GM12878 (cell line): ENCODE measurements around the gene CREB3L4. TPM values are rescaled to one million over a fixed set of nuclear protein-coding genes. Genes with fewer than 3 reads are reported as not detected.

Experiments used
- CBX3 ChIP-seq: fragments of 200-600 bp; sonication (generic); IDR thresholded peaks from 2 replicates; pipeline ENCODE4 v1.6.1; 2016; ENCODE audit warnings: low read depth, borderline replicate concordance
- CHD2 ChIP-seq: IDR thresholded peaks from 2 replicates; pipeline ENCODE4 v1.6.1; 2011; ENCODE audit warnings: low read depth, low read length, improper control_type of control experiment, borderline replicate concordance
- CHD4 ChIP-seq: fragments of 200-600 bp; sonication (generic); IDR thresholded peaks from 2 replicates; pipeline ENCODE4 v1.6.1; 2016; ENCODE audit warnings: mild to moderate bottlenecking
- CREM ChIP-seq: IDR thresholded peaks from 2 replicates; pipeline ENCODE4 v1.6.1; 2014; ENCODE audit warnings: antibody characterized with exemption, low read depth
- FOXK2 ChIP-seq: fragments of 450-650 bp; IDR thresholded peaks from 2 replicates; pipeline ENCODE4 v1.6.1; 2017; ENCODE audit warnings: mild to moderate bottlenecking, moderate library complexity
- FOXM1 ChIP-seq: IDR thresholded peaks from 2 replicates; pipeline ENCODE4 v1.6.1; 2012; ENCODE audit warnings: low read depth, mild to moderate bottlenecking, inconsistent platforms, low read length, moderate library complexity
- GATAD2B ChIP-seq: fragments of 450-650 bp; conservative IDR thresholded peaks from 2 replicates; pipeline ENCODE4 v1.6.1; 2017; ENCODE audit warnings: low read depth, mild to moderate bottlenecking, moderate library complexity
- HDAC2 ChIP-seq: fragments of 200-600 bp; sonication (generic); IDR thresholded peaks from 2 replicates; pipeline ENCODE4 v1.6.1; 2017
- IRF4 ChIP-seq: IDR thresholded peaks from 2 replicates; pipeline ENCODE4 v1.6.1; 2011; ENCODE audit warnings: low read depth, low read length
- MTA2 ChIP-seq: fragments of 450-650 bp; IDR thresholded peaks from 2 replicates; pipeline ENCODE4 v1.6.1; 2016; ENCODE audit warnings: low read depth, mild to moderate bottlenecking, moderate library complexity
- MTA3 ChIP-seq: IDR thresholded peaks from 2 replicates; pipeline ENCODE4 v1.6.1; 2012; ENCODE audit warnings: low read length, inconsistent platforms, borderline replicate concordance
- PAX5 ChIP-seq: IDR thresholded peaks from 2 replicates; pipeline ENCODE4 v1.6.1; 2011; ENCODE audit warnings: low read depth, low read length, borderline replicate concordance
- RAD51 ChIP-seq: fragments of 450-650 bp; IDR thresholded peaks from 2 replicates; pipeline ENCODE4 v1.6.1; 2016; ENCODE audit warnings: moderate library complexity, mild to moderate bottlenecking, inconsistent platforms
- RELA ChIP-seq: fragments of 450-650 bp; IDR thresholded peaks from 2 replicates; pipeline ENCODE4 v1.8.0; 2014; ENCODE audit warnings: borderline replicate concordance; ENCODE audit not compliant: partially characterized antibody
- TBL1XR1 ChIP-seq: IDR thresholded peaks from 2 replicates; pipeline ENCODE4 v1.6.1; 2012; ENCODE audit warnings: low read depth, low read length, improper control_type of control experiment
- YY1 ChIP-seq: IDR thresholded peaks from 2 replicates; pipeline ENCODE4 v1.6.1; 2011; ENCODE audit warnings: low read depth, mild to moderate bottlenecking, low read length
- ZNF207 ChIP-seq: fragments of 450-650 bp; IDR thresholded peaks from 2 replicates; pipeline ENCODE4 v1.6.1; 2014; ENCODE audit warnings: antibody characterized with exemption, mild to moderate bottlenecking, borderline replicate concordance
- ZNF274 ChIP-seq: IDR thresholded peaks from one replicate; pipeline ENCODE4 v1.8.0; 2011; ENCODE audit not compliant: insufficient read length, insufficient read depth
- polyA plus RNA-seq, 11 experiments: library from polyadenylated mRNA; depleted of rRNA in 4 of 11; unstranded in 6 of 11; stranded (reverse) in 5 of 11; fragments of >200 nt; fragmentation: Nextera tagmentation in 4 of 11; fragmentation: Illumina TruSeq in 1 of 11; extraction: Ambion mirVana in 4 of 11; extraction: Trizol in 1 of 11; gene quantifications; 1 replicate in 1 of 11; 2 replicates in 10 of 11; pipeline versions ENCODE4 v1.2.1 to v1.2.3, GENCODE V29; 2011 to 2016; ENCODE audit warnings: inconsistent platforms in 2 of 11, missing spikeins in 2 of 11, low read depth in 1 of 11
- total RNA-seq, 4 experiments: library from RNA; depleted of rRNA in 3 of 4; stranded (reverse); fragments of >200 nt in 3 of 4; fragmentation: Illumina TruSeq in 1 of 4; extraction: Trizol in 1 of 4; gene quantifications; 2 replicates each; pipeline versions ENCODE4 v1.2.1 to v1.2.3, GENCODE V29; 2013 to 2021
- TF ChIP-seq, protein P1 (sequence below): fragments of 450-650 bp; IDR thresholded peaks from 2 replicates; pipeline ENCODE4 v1.6.1; 2017; ENCODE audit warnings: antibody characterized with exemption, mild to moderate bottlenecking, moderate library complexity
- TF ChIP-seq, protein P2 (sequence below): fragments of 450-650 bp; IDR thresholded peaks from 2 replicates; pipeline ENCODE4 v1.6.1; 2016; ENCODE audit warnings: mild to moderate bottlenecking
- TF ChIP-seq, protein P3 (sequence below): IDR thresholded peaks from 2 replicates; pipeline ENCODE4 v1.6.1; 2012; ENCODE audit warnings: low read depth, low read length, improper control_type of control experiment
- TF ChIP-seq, protein P4 (sequence below): fragments of 450-650 bp; IDR thresholded peaks from 2 replicates; pipeline ENCODE4 v1.6.1; 2016; ENCODE audit warnings: mild to moderate bottlenecking, moderate library complexity, borderline replicate concordance

CREB3L4 gene
- total and polyA plus RNA-seq, 10 of the 15 experiments (the other 5 are each of a cell fraction or from before 2014, with no cell fraction given), result 9.7 to 14.0 (median 12.1) TPM

DNA sequence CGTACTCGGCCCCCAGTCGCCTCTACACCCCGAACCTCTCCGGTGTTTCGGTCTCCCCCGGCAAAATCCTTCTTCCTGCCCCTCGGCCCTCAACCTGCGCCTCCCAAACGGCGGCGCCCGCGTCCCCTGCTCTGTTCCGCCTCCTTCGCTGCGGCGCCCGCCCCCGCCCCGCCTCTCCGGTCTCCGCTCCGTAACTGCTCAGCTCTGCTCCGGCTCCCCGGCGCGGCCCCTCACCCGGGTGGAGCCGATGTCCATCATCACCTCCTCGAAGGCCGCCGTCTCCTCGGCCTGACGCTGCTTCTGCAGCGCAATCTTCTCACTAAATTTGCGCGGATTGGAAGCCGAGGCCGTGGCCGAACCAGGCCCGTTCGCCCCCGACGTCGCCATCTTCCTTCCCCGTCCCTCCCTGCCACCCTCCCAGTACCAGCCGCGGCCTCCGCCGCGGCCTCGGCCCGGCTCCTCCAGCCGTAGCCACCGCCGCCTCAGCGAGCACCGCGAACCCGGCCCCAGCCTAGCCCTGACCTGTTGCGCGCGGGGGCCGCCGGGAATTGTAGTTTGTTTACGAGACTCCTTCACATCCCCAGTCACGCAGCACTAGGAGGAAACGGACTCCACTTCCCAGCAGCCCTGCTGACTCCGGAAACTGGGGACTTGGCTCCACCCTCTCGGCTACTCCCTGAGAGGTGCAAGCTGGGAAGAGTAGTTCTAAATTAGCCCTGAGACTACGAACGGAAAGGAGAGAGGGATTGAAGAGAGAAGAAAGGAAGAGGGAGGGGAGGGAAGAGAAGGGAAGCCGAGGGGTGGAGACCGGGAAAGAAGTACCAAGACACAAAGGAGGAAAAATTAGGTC lies 9.4 kb upstream of the CREB3L4 start, which contains the start of gene CRTC2 (continued):
- TF ChIP-seq, protein P1, sequence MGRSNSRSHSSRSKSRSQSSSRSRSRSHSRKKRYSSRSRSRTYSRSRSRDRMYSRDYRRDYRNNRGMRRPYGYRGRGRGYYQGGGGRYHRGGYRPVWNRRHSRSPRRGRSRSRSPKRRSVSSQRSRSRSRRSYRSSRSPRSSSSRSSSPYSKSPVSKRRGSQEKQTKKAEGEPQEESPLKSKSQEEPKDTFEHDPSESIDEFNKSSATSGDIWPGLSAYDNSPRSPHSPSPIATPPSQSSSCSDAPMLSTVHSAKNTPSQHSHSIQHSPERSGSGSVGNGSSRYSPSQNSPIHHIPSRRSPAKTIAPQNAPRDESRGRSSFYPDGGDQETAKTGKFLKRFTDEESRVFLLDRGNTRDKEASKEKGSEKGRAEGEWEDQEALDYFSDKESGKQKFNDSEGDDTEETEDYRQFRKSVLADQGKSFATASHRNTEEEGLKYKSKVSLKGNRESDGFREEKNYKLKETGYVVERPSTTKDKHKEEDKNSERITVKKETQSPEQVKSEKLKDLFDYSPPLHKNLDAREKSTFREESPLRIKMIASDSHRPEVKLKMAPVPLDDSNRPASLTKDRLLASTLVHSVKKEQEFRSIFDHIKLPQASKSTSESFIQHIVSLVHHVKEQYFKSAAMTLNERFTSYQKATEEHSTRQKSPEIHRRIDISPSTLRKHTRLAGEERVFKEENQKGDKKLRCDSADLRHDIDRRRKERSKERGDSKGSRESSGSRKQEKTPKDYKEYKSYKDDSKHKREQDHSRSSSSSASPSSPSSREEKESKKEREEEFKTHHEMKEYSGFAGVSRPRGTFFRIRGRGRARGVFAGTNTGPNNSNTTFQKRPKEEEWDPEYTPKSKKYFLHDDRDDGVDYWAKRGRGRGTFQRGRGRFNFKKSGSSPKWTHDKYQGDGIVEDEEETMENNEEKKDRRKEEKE, result no peak
- TF ChIP-seq MTA2 (peak; percentile 35; the same call in 1 of the 2 replicates), ZNF274 (no peak), CREM (peak; percentile 96), HDAC2 (no peak), ZNF207 (peak; percentile 73; the same call in 1 of the 2 replicates), YY1 (peak; percentile 74; the same call in 1 of the 2 replicates), TBL1XR1 (peak; percentile 78; the same call in 1 of the 2 replicates), CBX3 (no peak), RELA (peak; percentile 73), RAD51 (no peak), CHD2 (peak; percentile 90), PAX5 (peak; percentile 44; the same call in 1 of the 2 replicates), MTA3 (no peak), IRF4 (0 out of 2 replicates have a peak, but pooled peaks have one; percentile 10), CHD4 (no peak), FOXK2 (no peak; the same call in 1 of the 2 replicates), FOXM1 (no peak), GATAD2B (peak; percentile 43)
- TF ChIP-seq, protein P2, sequence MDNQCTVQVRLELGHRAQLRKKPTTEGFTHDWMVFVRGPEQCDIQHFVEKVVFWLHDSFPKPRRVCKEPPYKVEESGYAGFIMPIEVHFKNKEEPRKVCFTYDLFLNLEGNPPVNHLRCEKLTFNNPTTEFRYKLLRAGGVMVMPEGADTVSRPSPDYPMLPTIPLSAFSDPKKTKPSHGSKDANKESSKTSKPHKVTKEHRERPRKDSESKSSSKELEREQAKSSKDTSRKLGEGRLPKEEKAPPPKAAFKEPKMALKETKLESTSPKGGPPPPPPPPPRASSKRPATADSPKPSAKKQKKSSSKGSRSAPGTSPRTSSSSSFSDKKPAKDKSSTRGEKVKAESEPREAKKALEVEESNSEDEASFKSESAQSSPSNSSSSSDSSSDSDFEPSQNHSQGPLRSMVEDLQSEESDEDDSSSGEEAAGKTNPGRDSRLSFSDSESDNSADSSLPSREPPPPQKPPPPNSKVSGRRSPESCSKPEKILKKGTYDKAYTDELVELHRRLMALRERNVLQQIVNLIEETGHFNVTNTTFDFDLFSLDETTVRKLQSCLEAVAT, result no peak
- TF ChIP-seq, protein P3, sequence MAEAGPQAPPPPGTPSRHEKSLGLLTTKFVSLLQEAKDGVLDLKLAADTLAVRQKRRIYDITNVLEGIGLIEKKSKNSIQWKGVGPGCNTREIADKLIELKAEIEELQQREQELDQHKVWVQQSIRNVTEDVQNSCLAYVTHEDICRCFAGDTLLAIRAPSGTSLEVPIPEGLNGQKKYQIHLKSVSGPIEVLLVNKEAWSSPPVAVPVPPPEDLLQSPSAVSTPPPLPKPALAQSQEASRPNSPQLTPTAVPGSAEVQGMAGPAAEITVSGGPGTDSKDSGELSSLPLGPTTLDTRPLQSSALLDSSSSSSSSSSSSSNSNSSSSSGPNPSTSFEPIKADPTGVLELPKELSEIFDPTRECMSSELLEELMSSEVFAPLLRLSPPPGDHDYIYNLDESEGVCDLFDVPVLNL, result no peak
- TF ChIP-seq, protein P4, sequence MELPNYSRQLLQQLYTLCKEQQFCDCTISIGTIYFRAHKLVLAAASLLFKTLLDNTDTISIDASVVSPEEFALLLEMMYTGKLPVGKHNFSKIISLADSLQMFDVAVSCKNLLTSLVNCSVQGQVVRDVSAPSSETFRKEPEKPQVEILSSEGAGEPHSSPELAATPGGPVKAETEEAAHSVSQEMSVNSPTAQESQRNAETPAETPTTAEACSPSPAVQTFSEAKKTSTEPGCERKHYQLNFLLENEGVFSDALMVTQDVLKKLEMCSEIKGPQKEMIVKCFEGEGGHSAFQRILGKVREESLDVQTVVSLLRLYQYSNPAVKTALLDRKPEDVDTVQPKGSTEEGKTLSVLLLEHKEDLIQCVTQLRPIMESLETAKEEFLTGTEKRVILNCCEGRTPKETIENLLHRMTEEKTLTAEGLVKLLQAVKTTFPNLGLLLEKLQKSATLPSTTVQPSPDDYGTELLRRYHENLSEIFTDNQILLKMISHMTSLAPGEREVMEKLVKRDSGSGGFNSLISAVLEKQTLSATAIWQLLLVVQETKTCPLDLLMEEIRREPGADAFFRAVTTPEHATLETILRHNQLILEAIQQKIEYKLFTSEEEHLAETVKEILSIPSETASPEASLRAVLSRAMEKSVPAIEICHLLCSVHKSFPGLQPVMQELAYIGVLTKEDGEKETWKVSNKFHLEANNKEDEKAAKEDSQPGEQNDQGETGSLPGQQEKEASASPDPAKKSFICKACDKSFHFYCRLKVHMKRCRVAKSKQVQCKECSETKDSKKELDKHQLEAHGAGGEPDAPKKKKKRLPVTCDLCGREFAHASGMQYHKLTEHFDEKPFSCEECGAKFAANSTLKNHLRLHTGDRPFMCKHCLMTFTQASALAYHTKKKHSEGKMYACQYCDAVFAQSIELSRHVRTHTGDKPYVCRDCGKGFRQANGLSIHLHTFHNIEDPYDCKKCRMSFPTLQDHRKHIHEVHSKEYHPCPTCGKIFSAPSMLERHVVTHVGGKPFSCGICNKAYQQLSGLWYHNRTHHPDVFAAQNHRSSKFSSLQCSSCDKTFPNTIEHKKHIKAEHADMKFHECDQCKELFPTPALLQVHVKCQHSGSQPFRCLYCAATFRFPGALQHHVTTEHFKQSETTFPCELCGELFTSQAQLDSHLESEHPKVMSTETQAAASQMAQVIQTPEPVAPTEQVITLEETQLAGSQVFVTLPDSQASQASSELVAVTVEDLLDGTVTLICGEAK, result peak; percentile 94
